Ecto neural progenitor cell (in vitro differentiated cells): Measurements from ENCODE around the gene NLRC5.

Experiments
- DNase-seq: peaks from one replicate; pipeline ENCODE4 v3.0.0-alpha.2; 2018; ENCODE audit warnings: low spot score

Gene NLRC5

DNA sequence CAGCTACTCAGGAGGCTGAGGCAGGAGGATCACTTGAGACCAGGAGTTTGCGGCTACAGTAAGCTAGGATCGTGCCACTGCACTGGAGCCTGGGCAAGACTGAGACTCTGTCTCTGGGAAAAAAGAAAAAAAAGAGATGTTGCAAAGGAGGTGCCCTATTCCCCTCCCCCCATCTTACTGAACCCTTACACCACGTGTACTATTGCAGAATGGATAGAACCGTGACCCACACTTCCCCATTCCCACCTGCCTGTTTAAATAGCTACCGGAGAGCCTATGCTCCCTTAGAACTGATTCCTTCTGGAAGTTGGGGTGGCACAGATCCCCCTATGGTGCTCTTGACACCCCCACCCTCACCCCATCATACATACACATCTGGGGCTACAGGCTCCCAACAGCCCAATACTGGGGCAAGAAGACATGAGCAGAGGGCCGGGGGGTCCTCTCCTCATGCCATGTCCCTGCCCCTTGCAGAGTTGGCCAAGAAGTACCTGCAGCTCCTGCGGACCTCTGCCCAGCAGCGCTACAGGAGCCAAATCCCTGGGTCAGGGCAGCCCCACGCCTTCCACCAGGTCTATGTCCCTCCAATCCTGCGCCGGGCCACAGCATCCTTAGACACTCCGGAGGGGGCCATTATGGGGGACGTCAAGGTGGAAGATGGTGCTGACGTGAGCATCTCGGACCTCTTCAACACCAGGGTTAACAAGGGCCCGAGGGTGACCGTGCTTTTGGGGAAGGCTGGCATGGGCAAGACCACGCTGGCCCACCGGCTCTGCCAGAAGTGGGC is 35.7 kb downstream of the NLRC5 start:
- DNase-seq, result no peak

DNA sequence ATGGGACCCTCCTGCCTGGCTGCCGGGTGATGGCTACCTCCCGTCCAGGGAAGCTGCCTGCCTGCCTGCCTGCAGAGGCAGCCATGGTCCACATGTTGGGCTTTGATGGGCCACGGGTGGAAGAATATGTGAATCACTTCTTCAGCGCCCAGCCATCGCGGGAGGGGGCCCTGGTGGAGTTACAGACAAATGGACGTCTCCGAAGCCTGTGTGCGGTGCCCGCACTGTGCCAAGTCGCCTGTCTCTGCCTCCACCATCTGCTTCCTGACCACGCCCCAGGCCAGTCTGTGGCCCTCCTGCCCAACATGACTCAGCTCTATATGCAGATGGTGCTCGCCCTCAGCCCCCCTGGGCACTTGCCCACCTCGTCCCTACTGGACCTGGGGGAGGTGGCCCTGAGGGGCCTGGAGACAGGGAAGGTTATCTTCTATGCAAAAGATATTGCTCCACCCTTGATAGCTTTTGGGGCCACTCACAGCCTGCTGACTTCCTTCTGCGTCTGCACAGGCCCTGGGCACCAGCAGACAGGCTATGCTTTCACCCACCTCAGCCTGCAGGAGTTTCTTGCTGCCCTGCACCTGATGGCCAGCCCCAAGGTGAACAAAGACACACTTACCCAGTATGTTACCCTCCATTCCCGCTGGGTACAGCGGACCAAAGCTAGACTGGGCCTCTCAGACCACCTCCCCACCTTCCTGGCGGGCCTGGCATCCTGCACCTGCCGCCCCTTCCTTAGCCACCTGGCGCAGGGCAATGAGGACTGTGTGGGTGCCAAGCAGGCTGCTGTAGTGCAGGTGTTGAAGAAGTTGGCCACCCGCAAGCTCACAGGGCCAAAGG is 36.8 kb downstream of the NLRC5 start:
- DNase-seq, result no peak

DNA sequence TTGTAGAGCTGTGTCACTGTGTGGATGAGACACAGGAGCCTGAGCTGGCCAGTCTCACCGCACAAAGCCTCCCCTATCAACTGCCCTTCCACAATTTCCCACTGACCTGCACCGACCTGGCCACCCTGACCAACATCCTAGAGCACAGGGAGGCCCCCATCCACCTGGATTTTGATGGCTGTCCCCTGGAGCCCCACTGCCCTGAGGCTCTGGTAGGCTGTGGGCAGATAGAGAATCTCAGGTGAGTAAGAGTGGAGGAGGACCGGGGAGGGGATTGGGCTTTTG is 37.4 kb downstream of the NLRC5 start:
- no peak for DNase-seq

DNA sequence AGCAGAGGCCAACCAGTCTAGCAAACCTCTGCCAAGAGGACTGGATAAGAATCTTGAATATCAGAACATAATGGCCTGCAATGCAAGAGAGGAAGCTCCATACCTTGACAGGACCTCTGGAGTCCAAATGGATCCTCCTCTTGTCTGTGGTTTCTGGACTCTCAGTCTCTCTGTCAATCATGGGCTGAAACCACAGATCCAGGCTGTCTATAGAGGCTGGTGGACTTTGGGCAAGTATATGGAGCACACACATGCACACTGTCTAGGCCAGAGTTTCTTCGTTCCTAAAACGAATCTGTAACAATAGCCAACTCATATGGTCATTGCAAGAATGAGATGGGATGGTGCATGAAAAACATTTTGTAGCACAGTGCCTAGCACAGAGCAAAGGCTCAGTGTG is 37.7 kb downstream of the NLRC5 start:
- no peak for DNase-seq

DNA sequence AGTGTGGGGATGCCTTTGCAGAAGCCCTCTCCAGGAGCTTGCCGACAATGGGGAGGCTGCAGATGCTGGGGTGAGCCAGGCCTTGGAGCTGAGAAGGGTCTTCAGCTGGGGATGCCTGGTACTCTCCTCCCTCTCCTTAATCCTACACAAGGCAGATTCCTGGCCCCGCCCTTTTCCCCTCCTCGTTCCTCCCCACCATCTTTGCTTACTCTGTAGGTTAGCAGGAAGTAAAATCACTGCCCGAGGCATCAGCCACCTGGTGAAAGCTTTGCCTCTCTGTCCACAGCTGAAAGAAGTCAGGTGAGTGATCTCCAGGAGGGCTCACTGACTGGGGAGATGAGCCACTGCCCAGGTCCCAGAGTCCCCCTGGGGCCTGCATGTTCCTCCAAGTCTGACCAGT is 38.7 kb downstream of the NLRC5 start:
- no peak for DNase-seq

DNA sequence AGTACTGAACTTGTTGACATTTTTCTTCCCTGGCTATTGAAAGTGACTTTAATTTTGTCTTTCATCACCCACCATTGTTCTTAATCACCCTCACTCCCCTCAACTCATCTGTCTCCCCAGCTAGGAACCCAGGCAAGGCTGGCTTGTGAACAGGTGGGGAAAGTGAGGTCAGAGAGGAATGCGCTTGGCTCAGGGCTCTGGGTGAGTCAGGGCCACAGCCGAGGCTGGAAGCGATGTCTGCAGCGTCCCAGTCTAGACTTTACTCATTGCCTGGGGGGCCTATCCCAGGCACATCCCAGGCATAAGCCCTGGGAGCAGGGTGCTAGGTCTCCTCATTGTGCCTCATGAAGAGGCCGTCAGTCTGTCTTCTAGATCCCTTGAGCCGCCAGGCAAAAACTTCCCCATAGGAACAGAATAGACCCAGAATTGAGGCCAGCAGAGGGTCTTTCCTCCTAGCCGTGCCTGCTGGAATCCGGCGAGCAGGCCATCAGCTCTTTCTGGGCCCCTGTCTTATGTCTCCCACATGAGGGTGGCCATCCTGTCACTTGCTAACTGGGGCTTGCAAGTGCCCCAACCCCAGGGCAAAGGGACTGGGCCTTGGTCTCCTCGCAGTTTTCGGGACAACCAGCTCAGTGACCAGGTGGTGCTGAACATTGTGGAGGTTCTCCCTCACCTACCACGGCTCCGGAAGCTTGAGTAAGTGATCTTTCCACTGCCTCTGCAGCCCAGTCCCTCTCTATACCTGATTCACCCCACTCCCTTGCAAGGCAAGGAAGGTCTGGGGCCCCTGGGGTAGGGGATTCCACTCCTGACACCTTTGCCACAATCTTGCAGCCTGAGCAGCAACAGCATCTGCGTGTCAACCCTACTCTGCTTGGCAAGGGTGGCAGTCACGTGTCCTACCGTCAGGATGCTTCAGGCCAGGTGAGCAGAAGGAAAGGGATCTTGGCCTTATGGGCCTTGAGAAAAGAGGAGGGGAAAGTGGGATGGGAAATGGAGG is 40.1 kb downstream of the NLRC5 start:
- DNase-seq, result no peak

DNA sequence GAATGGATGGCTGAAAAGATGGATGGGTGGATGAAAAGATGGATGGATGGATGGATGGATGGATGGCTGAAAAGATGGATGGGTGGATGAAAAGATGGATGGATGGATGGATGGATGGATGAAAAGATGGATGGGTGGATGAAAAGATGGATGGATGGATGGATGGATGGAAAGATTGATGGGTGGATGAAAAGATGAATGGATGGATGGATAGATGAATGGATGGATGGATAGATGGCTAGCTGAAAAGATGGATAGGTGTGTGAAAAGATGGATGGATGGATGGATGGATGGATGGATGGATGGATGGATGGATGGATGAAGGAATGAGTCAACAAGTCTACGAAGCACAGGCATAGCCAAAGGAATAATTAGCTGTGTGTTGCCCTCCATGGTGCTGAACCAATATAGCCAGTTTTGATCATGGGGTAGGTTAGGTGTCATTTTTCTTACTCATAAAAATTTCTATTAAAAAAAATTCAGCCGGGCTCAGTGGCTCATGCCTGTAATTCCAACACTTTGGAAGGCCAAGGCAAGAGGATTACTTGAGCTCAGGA is 41.1 kb downstream of the NLRC5 start:
- no peak for DNase-seq

DNA sequence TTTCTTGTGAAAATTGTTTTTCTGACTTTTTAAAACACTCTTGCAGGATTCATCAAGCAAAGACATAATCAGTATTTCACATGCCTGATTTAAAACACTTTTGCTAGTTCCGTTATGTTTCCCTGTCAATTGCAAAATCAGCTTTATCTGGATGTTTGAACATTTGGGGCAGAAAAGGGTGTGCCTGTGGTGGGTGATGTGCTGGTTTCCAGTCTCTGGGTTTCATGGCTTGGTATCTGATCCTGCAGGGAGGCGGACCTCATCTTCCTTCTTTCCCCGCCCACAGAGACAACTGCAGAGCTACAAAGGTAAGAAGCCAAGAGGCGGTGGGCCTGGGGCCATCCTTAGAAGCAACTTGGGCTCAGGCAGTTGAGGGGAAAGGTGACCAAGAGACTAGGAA is 41.8 kb downstream of the NLRC5 start:
- DNase-seq, result no peak

DNA sequence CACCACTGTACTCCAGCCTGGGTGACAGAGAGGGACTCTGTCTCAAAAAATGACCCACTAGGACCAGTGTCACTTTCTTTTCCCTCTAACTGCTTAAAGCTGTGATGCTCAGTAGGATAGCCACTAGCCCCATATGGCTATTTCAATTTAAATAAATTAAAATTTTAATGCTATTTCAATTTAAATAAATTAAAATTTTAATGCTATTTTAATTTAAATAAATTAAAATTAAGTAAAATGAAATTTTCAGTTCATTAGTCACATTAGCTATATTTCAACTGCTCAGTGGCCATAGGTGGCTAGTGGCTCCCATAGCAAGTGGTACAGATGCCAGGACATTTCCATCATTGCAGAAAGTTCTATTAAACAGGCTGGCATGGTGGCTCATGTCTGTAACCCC is 43.0 kb downstream of the NLRC5 start:
- no peak for DNase-seq

DNA sequence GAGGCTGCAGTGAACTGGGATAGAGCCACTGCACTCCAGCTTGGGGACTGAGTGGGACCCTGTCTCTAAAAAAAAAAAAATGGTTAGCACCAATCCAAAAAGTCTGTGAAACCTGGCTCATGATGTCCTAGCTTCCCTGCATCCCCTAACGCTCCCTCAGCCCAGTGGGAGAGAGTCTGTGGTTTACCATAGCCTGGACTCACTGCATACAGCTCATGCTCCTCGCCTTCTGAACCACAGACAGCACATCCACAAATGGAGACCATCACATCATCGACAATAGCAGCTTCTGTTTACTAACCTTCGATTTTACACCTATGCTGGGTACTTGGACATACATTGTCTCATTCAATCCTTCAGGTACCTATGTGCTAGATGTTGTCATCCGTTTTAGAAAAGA is 43.6 kb downstream of the NLRC5 start:
- DNase-seq, result no peak

DNA sequence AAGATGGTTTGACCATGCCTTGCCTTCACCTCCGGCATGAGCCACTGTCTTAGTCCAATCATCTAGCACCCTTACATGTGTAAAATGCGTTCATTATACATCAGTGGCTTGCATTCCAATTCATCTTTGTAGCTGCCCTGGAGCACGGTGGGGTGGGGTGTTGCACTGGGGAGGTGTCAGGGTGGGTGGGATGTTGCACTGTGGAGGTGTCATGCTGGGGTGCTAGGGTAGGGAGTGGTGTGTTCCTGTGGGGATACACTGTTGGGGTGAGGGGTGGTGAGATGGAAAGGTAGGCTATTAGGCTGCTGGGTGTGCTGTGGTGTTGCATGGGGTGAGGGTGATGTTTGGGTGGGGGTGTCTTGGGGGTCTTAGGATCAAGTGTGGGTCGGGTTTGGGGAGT is 47.0 kb downstream of the NLRC5 start:
- no peak for DNase-seq

DNA sequence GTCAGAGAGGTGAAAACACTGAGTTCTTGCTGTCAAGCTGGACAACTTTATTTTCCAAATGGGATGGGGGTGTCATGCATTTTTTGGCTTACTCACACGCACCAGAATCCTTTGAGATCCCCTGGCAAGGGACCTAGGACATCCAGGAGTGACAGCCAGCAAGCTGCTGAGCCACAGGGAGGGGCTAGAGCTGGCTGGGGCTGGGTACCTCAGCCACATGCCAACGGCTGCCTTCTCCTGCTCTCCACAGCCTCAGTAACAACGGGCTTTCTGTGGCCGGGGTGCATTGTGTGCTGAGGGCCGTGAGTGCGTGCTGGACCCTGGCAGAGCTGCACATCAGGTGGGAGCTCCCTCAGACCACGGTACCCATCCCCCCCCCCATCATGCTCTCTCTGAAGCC is 47.6 kb downstream of the NLRC5 start:
- DNase-seq, result no peak

DNA sequence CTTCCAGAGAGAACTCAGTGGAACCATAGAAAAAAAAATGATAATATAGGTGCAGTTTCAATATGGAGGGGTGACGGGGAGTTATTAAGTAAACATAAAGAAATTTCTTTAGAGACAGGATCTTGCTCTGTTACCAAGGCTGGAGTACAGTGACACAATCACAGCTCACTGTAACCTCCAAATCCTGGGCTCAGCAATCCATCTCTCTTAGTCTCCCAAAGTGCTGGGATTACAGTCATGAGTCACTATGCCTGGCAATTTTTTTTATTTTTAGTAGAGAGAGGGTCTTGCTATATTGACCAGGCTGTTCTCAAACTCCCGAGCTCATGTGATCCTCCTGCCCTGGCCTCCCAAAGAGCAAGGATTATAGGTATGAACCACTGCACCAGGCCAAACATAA is 48.8 kb downstream of the NLRC5 start:
- DNase-seq, result no peak

DNA sequence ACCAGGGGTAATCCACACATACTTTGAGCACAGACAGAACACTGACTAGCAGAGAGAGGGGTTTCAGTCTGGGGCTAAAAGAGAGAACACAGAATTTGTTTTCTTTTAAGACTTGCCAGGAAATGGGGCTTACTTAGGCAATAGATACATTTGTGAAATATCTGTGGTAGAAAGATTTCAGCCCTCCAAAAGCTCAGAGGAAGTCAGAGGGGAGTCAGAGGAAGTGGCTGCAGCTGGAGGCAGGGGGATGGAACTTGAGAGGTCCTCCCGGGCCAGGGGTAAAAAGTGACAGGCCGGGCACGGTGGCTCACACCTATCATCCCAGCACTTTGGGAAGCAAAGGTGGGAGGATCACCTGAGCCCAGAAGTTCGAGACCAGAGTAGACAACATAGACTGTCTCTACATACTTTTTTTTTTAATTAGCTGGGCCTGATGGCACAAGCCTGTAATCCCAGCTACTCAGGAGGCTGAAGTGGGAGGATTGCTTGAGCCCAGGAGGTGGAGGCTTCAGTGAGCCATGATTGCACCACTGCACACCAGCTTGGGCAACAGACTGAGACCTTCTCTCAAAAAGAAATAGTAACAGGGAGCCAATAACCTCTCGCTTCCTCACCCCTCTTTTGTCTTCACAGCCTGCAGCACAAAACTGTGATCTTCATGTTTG is 49.9 kb downstream of the NLRC5 start:
- no peak for DNase-seq

DNA sequence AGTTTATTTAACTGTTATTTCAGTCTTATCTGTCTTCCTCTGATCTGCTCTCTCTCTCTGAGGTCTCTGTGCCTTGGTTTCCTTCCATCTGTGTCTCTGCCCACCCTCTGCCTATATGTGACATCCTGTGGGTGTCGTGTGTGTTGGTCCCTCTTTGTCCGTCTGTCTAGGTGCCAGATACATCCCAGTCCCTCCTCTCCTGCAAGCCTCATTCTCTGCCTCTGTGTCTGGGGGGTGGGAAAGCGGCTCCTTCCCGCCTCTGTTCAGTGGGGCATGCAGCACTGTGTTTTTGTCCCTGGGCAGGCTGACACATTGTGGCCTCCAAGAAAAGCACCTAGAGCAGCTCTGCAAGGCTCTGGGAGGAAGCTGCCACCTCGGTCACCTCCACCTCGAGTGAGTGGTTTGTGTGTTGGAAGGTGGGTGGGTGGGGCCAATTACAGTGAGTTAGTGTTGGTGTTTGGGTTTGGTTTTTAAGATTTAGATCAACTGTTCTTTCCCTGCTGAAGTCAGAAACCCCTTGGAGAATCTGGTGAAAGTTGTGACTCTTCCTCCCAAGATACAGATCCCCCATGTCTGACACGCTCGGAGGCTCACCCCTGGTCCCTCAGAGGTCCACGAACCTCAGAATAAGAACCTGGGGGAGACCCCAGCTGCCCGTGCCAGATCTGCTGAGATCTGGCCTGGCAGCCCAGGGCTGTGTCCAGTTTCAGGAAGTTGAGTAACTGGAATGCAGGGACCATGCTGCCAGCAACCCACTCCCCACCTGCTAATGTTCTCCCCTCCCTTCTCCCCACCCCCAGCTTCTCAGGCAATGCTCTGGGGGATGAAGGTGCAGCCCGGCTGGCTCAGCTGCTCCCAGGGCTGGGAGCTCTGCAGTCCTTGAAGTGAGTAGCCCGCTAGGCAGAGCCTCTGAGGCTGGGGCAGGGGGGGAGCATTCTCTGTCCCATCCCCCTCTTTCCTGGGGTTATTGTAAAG is 52.1 kb downstream of the NLRC5 start:
- no peak for DNase-seq

DNA sequence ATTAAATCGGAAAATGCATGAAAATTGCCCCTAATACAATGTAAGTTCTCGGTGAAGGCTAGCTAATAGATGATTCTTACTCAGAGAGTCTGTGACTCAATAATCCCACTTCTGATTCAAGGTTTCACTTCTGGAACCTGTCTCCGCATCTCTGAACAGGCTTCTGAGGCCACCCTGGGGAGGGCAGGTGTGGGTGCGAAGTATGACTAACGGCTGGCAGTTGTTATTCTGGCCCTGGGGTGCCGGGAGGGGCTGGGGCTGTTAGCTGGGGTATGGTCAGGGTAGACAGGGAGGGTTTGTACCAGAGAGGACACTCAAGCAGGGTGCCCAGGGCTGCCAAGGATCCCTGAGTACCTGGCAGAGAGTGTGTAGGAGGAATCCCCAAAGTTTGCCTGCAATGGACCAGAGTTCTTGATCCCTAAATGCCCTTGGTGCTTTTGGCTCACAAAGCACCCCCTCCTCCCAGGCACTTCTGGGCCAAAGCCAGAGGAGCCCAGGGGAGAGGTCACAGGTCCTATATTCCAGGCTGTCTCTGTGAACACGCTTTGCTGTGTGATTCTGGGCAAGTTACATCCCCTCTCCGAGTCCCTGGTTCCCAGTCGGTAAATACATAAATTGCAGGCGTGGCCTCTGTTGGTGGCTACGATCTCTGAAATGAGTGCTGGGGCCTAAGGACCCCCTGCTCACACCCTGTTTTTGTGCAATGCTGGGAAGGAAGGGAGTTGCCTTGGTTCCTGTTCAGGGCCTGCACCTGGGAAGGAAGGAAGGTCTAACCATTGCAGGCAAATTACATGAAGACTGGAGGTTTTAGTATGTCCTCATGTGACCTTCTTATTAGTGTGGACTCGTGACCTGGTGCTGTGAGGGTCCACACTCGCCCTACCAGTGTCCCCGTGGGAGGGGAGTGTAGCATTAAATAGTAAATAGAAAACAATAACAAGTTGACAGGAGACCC is 53.1 kb downstream of the NLRC5 start:
- DNase-seq, result no peak

DNA sequence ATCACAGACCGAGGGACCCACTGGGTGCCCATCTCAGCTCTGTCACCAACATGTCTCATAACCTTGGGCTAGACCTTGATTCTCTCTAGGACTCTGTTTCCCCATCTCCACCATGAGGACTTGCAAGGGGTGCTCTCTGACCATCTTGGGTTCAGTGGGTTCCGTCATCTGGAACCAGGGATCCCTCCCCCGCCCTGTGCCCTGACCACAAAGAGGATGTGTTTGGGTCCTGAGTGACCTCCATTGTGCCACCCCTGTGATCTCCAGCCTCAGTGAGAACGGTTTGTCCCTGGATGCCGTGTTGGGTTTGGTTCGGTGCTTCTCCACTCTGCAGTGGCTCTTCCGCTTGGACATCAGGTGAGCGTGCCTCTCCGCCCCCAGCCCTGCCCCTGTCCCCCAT is 53.9 kb downstream of the NLRC5 start:
- DNase-seq, result no peak

DNA sequence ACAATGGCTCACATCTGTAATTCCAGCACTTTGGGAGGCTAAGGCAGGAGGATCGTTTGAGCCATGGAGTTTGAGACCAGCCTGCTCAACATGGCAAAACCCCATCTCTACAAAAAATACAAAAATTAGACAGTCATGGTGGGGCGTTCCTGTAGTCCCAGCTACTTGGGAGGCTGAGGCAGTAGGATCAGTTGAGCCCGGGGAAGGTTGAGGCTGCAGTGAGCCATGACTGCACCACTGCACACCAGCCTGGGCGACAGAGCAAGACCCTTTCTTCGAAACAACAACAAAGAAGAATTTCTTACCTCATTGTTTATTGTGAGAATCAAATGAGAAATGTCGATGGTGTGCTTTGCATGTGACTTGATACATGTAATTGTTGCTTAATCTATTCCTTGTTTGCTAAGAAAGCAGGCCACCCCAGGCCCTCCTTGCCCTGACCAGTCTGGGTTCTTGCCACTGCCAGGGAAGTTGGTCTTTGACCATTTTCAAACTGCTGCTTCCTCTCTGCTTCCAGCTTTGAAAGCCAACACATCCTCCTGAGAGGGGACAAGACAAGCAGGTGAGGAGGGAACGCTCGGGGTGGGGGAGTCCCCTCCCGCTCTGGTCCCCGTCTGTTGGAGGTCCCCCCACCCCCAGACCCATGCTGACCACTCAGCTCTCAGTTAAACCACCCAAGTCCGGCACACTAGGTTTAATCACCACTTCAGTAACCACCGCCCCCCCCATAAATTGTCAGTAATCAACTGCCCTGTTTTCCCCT is 55.8 kb downstream of the NLRC5 start:
- no peak for DNase-seq
